NCI-H526 treated with DMSO at 0.1 percent for 48 hours (cell line): Measurements from ENCODE around the gene PRXL2A.
"Not testable (repeated sequence)": the region's sequence is repeated elsewhere in the genome, so short reads cannot be mapped to it uniquely, and the experiment has no call there.

Source experiments
- DNase-seq: peaks from one replicate; lab custom pipeline; 2025; lab: John Stamatoyannopoulos, UW

PRXL2A gene, protein sequence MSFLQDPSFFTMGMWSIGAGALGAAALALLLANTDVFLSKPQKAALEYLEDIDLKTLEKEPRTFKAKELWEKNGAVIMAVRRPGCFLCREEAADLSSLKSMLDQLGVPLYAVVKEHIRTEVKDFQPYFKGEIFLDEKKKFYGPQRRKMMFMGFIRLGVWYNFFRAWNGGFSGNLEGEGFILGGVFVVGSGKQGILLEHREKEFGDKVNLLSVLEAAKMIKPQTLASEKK

DNA sequence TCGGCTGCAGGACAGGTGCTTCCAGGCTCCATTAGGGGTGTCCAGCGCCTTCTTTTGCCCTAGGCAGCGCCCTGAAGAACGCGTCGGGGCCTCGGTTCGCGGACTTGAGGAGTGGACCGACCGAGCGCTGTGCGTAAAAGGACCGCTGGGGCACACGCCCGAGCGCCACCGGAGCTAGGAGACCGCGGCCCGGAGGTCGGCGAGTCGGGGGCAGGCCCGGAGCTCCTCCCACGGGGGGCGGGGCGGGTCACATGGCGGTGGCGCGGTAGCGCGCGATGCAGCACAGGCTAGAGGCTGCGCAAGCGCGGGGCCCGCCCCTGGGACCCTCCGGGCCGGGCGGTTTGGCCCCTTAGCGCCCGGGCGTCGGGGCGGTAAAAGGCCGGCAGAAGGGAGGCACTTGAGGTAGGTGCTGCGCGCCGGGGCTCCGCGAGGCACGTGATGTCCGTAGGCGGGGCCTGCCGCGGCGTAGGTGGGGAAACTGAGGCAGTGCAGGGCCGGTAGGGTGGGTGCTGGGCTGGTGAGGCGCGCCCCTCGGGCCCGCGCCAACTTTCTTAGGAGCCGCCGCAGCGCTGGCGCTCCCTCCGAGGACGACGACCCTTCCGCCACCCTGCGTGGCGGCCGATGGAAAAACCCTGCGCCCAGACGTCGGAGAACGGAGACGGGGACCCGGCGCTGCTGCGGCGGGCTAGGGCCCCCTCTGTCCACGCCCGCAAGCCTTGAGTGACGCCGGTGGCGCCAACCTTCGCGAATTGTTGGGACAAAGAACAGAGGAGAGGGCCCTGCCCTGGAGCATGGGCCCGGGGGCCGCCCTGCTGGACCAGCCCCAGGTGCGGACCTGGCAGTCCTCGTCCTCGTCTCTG, at the start of gene PRXL2A:
PRXL2A (plus strand) TSS at position 310 of the 860 bp plus-strand sequence. CDS start 11,917 bp downstream, outside the sequence.
- peak; percentile 58 for DNase-seq

DNA sequence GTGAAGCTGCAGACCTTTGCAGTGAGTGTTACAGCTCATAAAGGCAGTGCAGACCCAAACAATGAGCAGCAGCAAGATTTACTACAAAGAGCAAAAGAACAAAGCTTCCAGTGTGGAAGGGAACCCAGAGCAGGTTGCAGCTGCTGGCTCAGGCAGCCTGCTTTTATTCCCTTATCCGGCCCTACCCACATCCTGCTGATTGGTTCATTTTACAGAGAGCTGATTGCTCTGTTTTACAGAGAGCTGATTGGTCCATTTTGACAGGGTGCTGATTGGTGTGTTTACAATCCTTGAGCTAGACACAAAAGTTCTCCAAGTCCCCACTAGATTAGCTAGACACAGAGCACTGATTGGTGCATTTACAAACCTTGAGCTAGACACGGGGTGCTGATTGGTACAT, 49.4 kb upstream of the PRXL2A start:
- not testable (repeated sequence) for DNase-seq

DNA sequence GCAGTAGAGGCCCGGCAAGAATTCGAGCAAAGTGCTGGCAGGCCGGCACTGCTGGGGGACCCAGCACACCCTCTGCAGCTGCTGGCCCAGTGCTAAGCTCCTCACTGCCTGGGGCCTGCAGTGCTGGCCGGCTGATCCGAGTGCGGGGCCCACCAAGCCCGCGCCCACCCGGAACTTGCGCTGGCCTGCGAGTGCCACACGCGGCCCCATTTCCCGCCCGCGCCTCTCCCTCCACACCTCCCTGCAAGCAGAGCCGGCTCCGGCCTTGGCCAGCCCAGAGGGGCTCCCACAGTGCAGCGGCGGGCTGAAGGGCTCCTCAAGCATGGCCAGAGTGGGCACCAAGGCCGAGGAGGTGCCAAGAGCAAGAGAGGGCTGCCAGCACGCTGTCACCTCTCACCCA, 48.7 kb upstream of the PRXL2A start:
- no peak for DNase-seq

DNA sequence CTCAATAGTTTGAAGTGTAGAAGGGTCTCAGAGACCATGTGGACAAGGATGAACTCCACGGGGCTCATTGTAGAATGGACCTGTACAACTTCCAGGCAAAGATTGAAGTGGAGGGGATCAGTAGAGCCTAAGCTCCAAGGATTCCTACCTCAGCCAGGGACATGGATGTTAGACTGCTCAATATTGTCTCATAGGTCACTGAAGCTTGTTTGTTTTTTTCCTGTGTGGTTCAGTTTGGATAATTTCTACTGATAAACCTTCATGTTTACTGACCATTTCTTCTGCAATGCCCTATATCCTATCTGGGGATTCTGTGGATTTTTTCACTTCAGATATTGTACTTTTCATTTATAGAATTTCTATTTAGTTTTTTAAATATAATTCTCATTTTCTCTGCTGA, 42.8 kb upstream of the PRXL2A start:
- DNase-seq = no peak

DNA sequence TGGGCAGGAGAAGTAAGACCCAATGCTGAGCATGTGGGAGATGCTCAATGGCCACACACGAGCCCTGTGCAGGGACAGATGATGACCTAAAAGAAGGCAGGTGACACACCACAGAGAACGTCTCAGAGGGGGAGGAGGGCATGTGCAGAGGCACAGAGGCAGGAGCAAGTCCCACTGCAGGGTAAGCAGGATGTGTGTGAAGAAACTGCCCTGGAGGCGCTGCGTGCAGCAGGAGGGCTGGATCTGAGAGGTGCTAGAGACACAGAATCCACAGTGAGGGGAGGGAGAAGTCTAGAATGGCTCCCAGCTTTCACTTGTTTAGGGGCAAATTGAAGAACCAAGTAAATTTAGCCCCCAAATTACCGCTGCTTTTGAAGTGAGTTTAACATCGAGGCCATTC, 36.9 kb upstream of the PRXL2A start:
- no peak for DNase-seq

DNA sequence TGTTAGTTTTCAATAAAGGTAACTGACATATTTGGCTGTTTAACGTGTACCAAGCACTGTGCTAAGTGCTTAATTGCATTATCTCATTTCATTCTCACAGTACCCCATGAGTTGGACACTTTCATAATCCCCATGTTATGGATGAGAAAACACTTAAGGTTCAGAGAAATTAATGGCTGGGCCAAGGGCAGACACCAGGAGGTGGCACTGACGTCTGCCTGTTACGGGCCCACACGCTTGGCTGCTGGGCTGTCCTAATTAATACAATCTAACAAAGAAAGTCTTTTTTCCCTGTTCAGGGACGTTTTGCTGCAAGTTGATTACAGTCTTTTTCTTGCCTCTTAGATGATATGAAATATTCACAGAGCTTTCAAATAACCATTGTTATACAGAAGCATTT, 35.7 kb upstream of the PRXL2A start:
- DNase-seq = no peak

DNA sequence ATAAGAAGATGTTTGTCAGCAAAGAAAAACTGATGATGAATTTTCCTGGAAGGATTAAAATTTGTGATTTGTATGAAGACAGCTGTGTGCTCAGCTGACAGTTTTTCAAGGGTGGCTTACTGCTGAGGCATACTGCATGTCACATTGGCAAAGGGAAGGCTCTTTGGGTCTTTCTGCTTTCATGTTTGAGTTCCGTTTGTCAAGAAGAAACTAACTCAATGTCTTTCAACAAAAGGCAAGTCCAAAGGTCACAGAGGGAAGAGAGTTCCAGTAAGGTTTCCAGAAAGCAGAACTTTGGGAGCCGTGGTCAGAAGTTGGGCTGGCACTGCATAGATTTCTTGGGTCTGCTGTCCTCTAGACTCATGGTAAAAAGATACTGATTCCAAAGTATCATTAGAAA, 34.8 kb upstream of the PRXL2A start:
- DNase-seq = no peak

DNA sequence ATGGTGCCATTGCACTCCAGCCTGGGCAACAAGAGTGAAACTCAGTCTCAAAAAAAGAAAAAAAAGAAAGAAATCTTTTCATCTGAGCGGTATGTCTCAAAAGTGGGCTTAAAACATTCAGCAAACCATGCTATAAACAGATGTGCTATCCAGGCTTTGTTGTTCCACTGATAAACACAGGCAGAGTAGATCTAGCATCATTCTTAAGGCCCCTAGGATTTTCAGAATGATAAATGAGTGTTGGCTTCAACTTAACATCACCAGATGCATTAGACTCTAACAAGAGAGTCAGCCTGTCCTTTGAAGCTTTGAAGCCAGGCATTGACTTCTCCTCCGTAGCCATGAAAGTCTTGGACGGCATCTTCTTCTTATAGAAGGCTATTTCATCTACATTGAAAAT, 28.6 kb upstream of the PRXL2A start:
- DNase-seq = no peak

DNA sequence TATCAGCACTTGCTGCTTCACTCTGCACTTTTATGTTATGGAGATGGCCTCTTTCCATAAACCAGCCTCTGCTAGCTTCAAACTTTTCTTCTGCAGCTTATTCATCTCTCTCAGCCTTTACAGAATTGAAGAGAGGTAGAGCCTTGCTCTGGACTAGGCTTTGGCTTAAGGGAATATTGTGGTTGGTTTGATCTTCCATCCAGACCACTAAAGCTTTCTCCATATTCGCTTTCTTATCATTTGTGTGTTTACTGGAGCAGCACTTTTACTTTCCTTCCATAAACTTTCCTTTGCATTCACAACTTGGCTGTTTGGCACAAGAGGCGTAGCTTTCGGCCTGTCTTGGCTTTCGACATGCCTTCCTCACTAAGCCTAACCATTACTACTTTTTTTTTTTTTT, 28.2 kb upstream of the PRXL2A start:
- DNase-seq = no peak

DNA sequence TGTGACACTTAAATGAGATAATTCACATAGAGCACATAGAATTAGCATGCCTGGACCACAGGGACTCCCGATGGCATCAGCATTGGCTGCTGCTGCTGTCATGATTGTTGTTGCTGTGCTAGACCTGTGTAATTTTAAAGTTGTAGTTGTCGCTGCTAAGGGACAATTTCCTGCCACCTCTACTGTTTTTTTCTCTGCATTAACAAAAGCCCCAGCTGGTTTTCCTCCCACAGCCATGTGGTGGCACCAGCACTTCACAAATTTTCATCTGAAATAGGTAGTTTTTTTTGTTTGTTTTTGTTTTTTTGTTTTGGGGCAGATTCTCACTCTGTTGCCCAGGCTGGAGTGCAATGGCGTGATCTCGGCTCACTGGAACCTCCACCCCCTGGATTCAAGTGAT, 25.4 kb upstream of the PRXL2A start:
- peak; percentile 10 for DNase-seq

DNA sequence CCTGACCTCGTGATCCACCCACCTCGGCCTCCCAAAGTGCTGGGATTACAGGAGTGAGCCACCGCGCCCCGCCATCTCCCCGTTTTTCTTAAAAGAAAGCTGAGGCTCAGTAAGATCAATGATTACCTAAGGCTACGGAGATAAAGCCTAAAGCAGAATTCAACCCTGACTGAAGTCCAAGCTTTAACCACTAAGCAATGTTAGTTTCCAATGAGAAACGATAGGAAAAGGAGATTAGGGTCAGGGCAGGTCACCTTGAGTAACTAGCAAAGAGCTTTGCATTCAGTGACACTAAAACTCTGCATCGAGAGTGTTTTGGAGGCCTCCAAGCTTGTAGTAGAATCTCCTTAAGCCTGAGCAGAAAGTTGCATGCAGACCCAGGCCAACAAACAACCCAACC, 17.6 kb upstream of the PRXL2A start:
- no peak for DNase-seq

DNA sequence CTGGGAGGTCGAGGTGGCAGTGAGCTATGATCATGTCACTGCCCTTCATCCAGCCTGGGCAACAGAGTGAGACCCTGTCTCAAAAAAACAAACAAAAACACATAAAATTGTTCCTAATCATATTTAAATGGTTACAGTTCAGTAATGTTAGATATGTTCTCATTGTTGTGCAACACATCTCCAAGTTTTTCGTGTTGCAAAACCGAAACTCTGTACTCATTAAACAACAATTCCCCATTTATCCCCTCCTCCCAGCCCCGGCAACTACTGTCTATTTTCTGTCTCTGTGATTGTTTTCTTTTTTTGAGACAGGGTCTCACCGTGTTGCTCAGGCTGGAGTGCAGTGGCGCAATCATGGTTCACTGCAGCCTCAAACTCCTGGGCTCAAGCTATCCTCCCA, 16.1 kb upstream of the PRXL2A start:
- DNase-seq = no peak

DNA sequence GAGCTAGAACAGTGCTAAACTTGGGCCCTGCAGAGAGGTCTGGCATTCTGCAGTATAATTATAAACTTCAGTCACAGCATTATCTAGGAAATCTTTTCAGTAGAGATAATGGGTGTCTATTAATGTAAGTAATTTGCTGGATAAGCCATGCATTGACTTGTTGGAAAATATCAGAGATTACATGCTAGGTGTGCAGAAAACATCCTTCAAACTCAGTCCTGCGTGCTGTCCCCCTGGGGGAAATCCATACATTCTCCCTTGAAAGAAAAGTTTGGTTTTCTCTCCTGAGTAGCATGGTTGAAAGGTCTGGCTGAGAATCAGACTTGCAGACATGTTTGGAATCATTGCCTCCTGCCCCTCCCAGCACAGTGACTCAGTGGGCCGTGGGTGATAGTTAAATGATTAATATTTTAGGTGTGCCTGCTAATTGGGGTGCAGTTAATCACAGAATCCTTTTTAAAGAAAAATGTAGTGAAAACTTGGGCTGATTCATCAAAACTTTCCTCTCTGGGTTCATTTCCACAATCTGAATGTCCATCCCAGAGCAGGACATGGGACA, 13.9 kb upstream of the PRXL2A start:
- no peak for DNase-seq

DNA sequence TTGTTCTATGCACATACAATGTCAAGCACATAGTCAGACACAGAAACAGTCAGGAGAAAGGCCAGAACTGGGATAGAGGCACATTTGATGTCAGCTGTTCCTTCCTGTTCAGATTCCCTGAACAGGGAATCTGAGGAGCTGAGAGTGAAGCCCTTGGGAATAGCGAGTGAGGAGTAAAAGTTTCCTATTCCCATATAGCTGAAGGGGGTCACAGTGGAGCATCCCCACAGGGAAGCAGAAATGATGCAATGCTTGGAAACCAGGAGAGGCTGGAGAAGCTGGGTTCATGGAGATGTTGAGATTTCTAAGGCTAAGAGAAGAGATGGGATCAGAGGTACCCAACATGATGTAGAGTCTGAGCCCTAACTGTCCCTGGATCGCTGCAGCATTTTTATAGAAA, 11.3 kb upstream of the PRXL2A start:
- DNase-seq = no peak

DNA sequence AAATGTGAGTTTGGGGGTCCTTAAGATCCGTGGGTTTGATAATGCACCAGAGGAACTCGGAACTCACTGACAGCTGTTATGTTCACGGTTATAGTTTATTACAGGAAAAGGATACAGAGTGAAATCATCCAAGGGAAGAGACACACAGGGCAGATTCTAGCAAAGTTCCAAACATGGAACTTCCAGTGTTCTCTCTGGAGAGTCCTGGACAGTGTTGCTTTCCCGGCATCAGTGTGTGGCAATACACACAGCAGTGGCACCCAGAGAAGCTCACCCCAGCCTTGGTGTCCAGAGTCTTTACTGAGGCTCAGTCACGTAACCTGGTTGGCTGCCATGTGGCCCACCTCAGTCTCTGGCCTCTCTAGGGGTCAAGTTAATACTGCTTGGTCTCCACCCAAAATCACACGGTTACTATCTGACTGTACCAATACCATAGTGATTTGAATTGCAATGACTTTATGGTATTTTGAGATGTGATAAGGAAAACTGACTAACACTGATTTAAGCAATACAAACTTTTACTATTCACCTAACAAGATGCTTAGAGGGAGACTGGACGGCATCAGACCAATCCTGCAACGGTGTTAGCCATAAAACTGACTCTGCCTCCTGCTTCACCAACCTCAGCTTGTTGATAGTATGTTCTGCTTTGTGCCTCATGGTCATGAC, 8.1 kb upstream of the PRXL2A start:
- DNase-seq = no peak

DNA sequence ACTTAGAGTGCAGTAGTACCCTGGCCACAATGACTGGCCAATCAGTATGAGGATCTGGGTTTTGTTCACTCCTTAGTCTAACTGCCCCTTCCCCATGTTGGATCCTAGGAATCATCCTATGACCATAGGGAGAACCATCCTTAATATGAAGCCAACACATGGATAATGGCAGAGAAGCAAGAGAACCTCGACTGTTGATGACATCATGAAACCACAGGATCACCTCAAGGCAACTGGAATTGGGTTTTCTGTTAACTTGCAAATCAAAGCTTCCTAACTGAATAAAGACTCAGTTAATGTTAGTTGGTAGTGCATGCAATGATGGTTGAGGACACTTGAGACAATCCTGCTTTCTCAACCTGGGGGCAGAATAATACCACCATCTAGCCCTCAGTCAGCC, 3.3 kb upstream of the PRXL2A start:
- DNase-seq = no peak

DNA sequence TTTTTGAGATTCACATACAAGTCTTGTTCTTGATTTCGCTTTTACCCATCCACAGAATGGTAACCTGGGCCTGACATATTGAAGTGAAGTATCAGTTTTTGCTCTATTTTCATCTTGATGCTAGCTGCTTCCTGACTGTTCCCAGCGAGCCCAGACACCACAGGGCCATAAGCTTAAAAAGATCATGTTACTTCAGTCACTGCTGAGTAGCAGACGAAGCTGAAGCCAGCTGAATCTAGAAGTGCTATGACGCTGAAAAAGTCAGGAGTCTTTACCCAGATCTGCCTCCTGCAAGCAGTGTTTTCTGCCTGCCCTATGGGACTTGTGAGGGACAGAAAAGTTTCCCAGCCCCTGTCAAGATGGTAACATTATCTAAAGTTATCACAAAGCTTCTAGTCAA, 2.7 kb upstream of the PRXL2A start:
- no peak for DNase-seq

DNA sequence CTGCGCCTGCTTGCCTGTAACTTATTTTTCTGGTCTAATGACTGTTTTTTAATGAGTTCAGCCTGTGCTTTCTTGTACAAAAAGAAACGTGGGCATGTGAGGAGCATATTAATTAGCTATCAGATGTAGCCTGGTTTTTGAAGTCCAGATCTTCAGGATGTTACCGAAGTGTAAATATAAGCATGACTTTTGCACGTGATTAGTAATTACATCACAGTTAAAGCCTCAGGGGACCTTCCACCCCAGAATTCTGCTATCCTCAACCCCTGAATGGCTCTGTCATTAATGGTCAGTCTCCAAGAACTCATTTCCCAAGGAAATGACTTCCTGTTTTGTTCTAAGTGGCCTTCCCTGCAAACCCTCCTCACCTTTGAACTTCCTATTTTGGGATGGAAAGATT, 2.1 kb upstream of the PRXL2A start:
- DNase-seq = no peak

DNA sequence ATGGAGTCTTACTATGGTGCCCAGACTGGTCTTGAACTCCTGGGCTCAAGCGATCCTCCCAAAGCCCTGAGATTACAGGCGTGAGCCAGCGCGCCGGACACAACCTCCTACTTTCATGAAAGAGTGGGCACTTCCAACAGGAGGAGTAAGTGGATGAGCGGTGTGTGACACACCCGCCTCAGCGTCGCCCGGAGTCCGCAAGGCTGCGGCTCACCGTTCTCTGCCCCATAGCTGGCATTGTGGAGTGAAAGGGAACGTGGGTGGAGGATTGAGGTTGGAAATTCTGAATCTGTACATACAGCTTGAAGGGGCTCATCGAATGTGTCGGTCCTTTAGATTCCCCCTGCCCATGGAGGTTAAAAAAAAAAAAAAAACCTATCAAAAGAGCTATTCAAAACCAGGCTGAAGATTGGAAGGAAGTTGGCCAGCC, 524 bp upstream of the PRXL2A start:
- peak; percentile 47 for DNase-seq

DNA sequence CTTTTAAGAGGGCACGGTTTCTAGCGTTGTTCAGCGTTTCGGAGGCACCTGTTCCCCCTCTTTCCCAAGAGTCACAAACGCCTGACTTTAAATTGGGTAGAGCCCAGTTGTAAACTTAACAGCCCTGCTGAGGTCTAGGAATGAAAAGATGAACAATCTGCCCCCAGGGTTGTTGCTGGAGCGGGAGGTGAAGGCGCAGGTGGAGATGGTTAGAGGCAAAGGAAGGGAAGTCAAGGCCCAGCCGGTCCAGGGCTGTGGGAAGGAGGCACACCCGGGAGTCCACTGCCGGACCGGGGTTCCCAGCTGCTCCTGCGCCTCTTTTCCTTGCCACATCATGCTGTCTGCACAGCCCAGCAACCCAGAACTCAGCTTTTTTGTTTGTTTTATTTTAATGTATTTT, 770 bp downstream of the PRXL2A start:
- no peak for DNase-seq

DNA sequence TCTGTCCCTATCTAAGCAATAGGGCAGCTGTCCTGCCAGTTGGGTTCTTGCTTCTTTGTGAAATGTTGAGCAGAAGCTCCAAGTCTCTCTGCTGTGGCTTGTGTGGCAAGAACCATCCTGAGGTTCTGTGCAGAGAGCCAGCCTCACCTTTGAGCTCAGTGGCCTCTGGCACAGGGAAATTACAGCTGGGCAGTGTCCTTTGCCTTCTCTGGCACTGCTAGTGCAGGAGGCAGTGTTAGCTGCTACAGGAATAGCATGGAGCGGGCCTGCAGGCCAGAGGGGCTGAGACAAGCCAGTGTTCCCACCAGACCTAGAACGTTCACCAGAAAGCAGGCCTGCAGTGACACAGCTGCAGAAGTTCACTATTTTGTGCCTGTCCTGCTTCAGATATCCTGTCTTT, 1.8 kb downstream of the PRXL2A start:
- no peak for DNase-seq

DNA sequence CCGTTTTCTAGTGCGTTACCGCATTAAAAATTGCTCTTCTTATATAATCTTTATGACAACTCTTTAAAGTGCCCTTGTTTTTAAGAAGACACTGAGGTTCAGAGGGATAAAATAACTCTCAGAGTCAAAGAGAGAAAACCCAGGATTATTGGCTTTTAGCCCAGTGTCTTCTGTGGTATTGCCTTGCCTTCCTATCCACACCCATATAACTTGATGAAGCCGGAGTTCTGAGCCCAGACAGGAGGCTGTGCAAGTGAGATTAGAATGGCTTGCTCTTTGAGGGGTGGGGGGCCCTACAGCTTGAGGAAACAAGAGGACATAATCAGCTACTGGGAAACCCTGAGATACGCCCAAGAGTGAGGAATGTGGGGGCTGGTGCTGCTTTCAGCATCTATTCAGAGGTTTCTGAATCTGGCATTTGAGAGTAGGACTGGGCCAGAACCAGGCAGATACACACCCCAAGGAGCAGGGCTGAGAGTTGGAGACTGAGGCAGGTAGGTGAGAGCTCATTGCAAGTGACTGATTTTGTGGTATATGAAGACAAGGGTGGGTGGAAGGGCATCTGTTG, 2.3 kb downstream of the PRXL2A start:
- DNase-seq = no peak
